Thyroid gland (tissue), 4 donors: ENCODE data around the gene RMND5A. TPM values are rescaled to one million over a fixed set of nuclear protein-coding genes. Genes with fewer than 3 reads are reported as not detected.

Source experiments
- DNase-seq, 2 donors: peaks; one replicate each; pipeline ENCODE4 v3.0.0-alpha.2; 2019
- H3K27ac ChIP-seq, 3 donors: fragments of 200-600 bp; sonication (generic); 1 replicate in 2 of 3; 2 replicates in 1 of 3; pipeline ENCODE4 v1.5.1; 2016 to 2019; ENCODE audit warnings: mild to moderate bottlenecking in 1 of 3, moderate library complexity in 1 of 3
- H3K27me3 ChIP-seq: fragments of 200-600 bp; sonication (generic); one replicate; pipeline ENCODE4 v1.5.1; 2019
- H3K36me3 ChIP-seq, 2 donors: fragments of 200-600 bp; sonication (generic); one replicate each; pipeline ENCODE4 v1.5.1; 2016 to 2019
- H3K4me1 ChIP-seq, 2 donors: fragments of 200-600 bp; sonication (generic); one replicate each; pipeline ENCODE4 v1.5.1; 2017 to 2019
- H3K4me3 ChIP-seq, 3 donors: fragments of 200-600 bp; sonication (generic); replicated peaks in 1 of 3; 1 replicate in 2 of 3; 2 replicates in 1 of 3; pipeline ENCODE4 v1.5.1; 2016; ENCODE audit warnings: mild to moderate bottlenecking in 1 of 3
- H3K9me3 ChIP-seq: fragments of 200-600 bp; sonication (generic); one replicate; pipeline ENCODE4 v1.5.1; 2017
- POLR2A ChIP-seq, 2 donors: fragments of 450-650 bp; IDR thresholded peaks; one replicate each; pipeline ENCODE4 v1.6.1; 2017; ENCODE audit warnings: antibody characterized with exemption in 2 of 2, mild to moderate bottlenecking in 2 of 2, moderate library complexity in 1 of 2
- WGBS, 2 donors: methylation state at CpG; one replicate each; pipeline ENCODE4 v1.1.5; 2017; 5-methylcytosine and 5-hydroxymethylcytosine counted together
- intact Hi-C: fragments of 100-400 bp; cut with DNase I; formaldehyde crosslinking; loops from one replicate; pipeline ENCODE4 v1.15.1; 2023
- total RNA-seq, 4 donors: library from RNA; depleted of rRNA; stranded (reverse); fragments of >200 nt; gene quantifications; one replicate each; pipeline ENCODE4 v1.2.3, GENCODE V29; 2016
- TF ChIP-seq, protein P1 (sequence below), 6 experiments: fragments of 200-600 bp in 3 of 6; fragments of 450-650 bp in 3 of 6; sonication (generic) in 3 of 6; IDR thresholded peaks; one replicate each; pipeline ENCODE4 v1.5.1; 2016 to 2019; ENCODE audit warnings: antibody characterized with exemption in 6 of 6, mild to moderate bottlenecking in 2 of 6, inconsistent platforms in 1 of 6, moderate library complexity in 1 of 6

Gene RMND5A
- total RNA-seq, 4 donors from 2014 or later = 29.0 to 45.5 (median 41.0) TPM

DNA sequence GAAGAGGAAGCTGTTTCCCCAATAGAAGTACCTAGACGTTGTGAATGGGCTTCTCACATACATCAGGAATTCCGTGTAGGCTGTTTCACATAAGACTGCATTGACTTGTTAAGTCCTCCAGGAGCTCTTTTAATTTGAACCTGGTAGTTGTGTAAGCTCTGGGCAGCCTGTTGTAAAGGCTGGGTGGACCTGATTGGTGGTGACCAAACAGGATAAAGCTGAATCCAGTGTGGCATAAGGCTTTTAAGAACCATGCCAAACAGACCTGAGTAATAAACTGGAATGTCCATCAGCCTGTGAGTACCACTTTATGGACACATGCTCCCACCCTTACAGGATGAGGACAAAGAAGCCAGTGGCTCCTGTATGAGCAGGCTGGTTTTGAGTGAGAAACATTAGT lies 24.1 kb downstream of the RMND5A start:
- H3K9me3 ChIP-seq = no peaks in the 10 kb centered on the region
- DNase-seq = no peak
- H3K36me3 ChIP-seq = no peaks in the 10 kb centered on the region
- no peaks in the 10 kb centered on the region for H3K27me3 ChIP-seq
- TF ChIP-seq, protein P1, sequence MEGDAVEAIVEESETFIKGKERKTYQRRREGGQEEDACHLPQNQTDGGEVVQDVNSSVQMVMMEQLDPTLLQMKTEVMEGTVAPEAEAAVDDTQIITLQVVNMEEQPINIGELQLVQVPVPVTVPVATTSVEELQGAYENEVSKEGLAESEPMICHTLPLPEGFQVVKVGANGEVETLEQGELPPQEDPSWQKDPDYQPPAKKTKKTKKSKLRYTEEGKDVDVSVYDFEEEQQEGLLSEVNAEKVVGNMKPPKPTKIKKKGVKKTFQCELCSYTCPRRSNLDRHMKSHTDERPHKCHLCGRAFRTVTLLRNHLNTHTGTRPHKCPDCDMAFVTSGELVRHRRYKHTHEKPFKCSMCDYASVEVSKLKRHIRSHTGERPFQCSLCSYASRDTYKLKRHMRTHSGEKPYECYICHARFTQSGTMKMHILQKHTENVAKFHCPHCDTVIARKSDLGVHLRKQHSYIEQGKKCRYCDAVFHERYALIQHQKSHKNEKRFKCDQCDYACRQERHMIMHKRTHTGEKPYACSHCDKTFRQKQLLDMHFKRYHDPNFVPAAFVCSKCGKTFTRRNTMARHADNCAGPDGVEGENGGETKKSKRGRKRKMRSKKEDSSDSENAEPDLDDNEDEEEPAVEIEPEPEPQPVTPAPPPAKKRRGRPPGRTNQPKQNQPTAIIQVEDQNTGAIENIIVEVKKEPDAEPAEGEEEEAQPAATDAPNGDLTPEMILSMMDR (IDR thresholded peaks at IDR 0.05) = no peak
- no peak for TF ChIP-seq POLR2A (IDR thresholded peaks at IDR 0.05)
- no peak overlapping the region for H3K4me3 ChIP-seq
- intact Hi-C loops = no loop called here
- WGBS, 2 donors = 78 to 80% methylated on average over 2 of the region's 2 CpGs
- H3K27ac ChIP-seq = no peak overlapping the region
- H3K4me1 ChIP-seq = peaks cover 0 to 10% of the 10 kb centered on the region in 2 donors

GRCh38 chr2:86746939-86747338 lies 26.8 kb downstream of the RMND5A start:
- no peak for TF ChIP-seq POLR2A (IDR thresholded peaks at IDR 0.05)
- TF ChIP-seq, protein P1 (IDR thresholded peaks at IDR 0.05) = no peak
- Histone ChIP-seq H3K27me3 (no peaks in the 10 kb centered on the region), H3K27ac (no peak overlapping the region), H3K9me3 (no peaks in the 10 kb centered on the region), H3K36me3 (no peaks in the 10 kb centered on the region), H3K4me1 (peaks cover 0 to 10% of the 10 kb centered on the region in 2 donors), H3K4me3 (no peak overlapping the region)
- no peak for DNase-seq
- intact Hi-C loops = no loop called here

DNA sequence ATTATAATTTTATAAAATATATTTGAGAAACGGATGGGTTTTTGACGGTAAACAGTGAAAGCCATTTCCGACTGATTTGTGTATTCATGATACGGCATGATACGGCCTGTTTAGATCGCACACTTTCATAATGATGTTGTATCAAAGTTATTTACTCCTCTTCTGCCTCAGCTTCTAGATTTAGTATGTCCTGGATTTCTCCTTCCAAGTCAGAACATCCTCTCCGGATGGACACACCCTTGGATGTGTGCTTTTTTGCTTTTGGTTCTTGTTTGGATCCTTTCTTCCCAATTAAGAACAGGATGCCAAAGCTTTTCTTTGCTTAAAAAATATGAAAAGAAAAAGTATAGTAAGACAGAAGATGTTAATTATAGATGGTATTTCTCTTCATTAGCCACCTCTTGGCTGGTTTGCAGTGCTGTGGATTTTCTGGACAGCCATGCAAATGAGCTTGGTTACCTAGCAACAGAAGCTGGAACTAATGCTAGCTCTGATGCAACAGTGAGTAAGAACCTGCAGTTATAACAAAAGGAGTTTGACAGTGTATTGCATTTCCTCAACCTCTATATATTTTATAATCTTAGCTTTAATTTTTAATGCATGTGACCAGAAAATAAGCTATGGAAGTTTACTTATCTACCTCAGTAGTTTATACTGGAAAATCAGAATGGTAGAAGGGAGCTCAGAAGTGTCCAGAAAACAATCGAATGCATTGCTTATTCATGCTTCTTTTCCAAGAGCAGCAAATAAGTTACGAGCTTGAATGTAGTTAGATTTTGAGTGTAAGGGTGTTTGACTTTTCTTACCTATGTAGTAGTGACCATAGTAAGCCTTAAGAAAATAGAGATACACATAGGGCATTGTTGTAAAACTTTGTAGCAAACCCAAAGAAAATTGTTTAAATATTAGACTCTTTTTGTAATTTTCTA lies 27.9 kb downstream of the RMND5A start:
- Histone ChIP-seq H3K27ac (no peak overlapping the region), H3K9me3 (no peaks in the 10 kb centered on the region), H3K27me3 (no peaks in the 10 kb centered on the region), H3K36me3 (no peaks in the 10 kb centered on the region), H3K4me3 (no peak overlapping the region), H3K4me1 (peaks cover 0 to 10% of the 10 kb centered on the region in 2 donors)
- no peak for DNase-seq
- no peak for TF ChIP-seq POLR2A (IDR thresholded peaks at IDR 0.05)
- TF ChIP-seq, protein P1 (IDR thresholded peaks at IDR 0.05) = no peak
- intact Hi-C loops = no loop called here
- WGBS, 2 donors = 86 to 89% methylated on average over 9 of the region's 9 CpGs

DNA sequence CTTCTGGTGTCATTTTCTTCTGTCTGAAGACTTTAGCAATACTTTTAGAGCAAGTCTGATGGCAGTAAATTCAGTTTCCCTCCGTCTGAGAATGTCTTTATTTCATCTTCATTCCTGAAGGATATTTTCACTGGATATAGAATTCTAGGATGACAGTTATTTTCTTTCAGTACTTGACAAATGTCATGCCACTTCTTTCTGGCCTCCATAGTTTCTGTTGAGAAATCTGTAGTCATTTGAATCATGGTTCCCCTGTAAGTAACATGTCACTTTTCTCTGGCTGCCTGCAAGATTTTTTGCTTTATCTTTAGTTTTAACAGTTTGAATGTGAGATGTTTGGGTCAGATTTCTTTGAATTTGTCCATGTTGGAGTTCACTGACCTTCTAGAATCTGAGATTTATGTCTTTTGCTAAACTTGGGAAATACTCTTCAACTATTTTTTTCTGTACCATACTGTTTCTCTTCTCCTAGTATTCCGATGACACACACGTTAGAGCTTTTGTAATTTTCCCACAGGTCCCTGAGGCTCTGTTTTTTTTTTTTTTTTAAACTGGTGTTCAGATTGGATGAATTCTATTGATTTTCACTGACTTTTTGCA lies 30.2 kb downstream of the RMND5A start:
- TF ChIP-seq, protein P1 (IDR thresholded peaks at IDR 0.05) = no peak
- no peak for TF ChIP-seq POLR2A (IDR thresholded peaks at IDR 0.05)
- WGBS, 2 donors = 86 to 98% methylated on average over 3 of the region's 3 CpGs
- DNase-seq = no peak
- Histone ChIP-seq H3K36me3 (no peaks in the 10 kb centered on the region), H3K4me1 (peaks cover 0 to 10% of the 10 kb centered on the region in 2 donors), H3K9me3 (no peaks in the 10 kb centered on the region), H3K27ac (no peak overlapping the region), H3K27me3 (no peaks in the 10 kb centered on the region), H3K4me3 (no peak overlapping the region)
- intact Hi-C loops = no loop called here

DNA sequence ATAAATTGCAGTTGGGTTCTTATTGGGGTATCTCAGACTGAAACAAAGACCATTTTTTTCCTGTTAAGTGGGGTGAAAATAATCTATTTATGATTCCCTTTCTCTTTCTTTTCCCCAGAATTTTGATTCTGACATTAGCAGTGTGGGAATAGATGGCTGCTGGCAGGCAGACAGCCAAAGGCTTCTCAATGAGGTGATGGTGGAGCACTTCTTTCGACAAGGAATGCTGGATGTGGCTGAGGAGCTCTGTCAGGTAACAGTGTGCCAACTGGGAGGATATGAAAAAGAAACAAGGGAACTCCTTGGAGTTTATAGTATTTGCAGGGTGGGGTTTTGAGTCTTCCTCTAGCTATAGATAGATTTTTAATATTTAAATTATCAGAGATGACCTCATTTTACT lies 31.7 kb downstream of the RMND5A start:
- Histone ChIP-seq H3K27me3 (no peaks in the 10 kb centered on the region), H3K36me3 (no peaks in the 10 kb centered on the region), H3K9me3 (no peaks in the 10 kb centered on the region), H3K27ac (no peak overlapping the region), H3K4me1 (peaks cover 0 to 10% of the 10 kb centered on the region in 2 donors), H3K4me3 (no peak overlapping the region)
- intact Hi-C loops = no loop called here
- WGBS, 2 donors = 21 to 29% methylated on average over 1 of the region's 1 CpG
- no peak for TF ChIP-seq POLR2A (IDR thresholded peaks at IDR 0.05)
- DNase-seq = peak; percentile 55 to 61
